ENCODE measurements around the gene ATP6V0B.

DNA sequence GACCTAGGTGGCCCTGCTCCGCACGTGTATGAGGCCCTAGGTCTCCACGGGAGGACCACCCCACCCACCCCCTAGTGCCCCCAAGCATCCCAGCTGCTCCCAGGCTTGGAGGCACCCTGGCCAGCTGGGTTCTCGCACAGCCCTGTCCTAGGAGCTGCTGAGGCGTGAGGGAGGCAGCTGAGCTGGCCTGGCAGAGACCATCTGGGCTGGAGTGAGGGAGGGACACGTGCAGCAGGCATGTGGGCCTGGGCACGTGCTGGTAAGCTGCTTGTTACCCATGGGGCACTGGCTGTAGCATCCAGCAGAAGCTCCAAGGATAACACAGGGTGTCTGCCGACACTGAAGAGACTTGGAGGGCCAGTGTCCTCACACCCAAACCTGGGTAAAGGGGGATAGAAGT lies 46.4 kb downstream of the ATP6V0B start:
- TF ChIP-seq, protein P1, sequence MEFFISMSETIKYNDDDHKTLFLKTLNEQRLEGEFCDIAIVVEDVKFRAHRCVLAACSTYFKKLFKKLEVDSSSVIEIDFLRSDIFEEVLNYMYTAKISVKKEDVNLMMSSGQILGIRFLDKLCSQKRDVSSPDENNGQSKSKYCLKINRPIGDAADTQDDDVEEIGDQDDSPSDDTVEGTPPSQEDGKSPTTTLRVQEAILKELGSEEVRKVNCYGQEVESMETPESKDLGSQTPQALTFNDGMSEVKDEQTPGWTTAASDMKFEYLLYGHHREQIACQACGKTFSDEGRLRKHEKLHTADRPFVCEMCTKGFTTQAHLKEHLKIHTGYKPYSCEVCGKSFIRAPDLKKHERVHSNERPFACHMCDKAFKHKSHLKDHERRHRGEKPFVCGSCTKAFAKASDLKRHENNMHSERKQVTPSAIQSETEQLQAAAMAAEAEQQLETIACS (CRISPR knock-in tag; IDR thresholded peaks at IDR 0.05) = no peak
- TF ChIP-seq, protein P2, sequence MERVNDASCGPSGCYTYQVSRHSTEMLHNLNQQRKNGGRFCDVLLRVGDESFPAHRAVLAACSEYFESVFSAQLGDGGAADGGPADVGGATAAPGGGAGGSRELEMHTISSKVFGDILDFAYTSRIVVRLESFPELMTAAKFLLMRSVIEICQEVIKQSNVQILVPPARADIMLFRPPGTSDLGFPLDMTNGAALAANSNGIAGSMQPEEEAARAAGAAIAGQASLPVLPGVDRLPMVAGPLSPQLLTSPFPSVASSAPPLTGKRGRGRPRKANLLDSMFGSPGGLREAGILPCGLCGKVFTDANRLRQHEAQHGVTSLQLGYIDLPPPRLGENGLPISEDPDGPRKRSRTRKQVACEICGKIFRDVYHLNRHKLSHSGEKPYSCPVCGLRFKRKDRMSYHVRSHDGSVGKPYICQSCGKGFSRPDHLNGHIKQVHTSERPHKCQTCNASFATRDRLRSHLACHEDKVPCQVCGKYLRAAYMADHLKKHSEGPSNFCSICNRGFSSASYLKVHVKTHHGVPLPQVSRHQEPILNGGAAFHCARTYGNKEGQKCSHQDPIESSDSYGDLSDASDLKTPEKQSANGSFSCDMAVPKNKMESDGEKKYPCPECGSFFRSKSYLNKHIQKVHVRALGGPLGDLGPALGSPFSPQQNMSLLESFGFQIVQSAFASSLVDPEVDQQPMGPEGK (CRISPR knock-in tag; IDR thresholded peaks at IDR 0.05) = no peak
- TF ChIP-seq SIN3A (IDR thresholded peaks at IDR 0.05; ENCODE audit: borderline replicate concordance, low read depth, low read length) = no peak
- TF ChIP-seq SATB2 (CRISPR knock-in tag; IDR thresholded peaks at IDR 0.05) = no peak

All from HepG2 (cell line).